Endothelial cell of umbilical vein (primary cell): ENCODE data around the gene SSBP3. TPM values are rescaled to one million over a fixed set of nuclear protein-coding genes. Genes with fewer than 3 reads are reported as not detected.

ENCODE experiments used
- BruUV-seq: library from RNA; stranded (reverse); fragments of 400-500 nt; replicated peaks from 2 replicates; lab custom pipeline; 2021; lab: Mats Ljungman, UMichigan
- CTCF ChIA-PET: fragments of 300-600, 350-600 bp; sonication (Branson Sonifier 250); formaldehyde crosslinking; loops from one replicate; lab custom pipeline; 2021; ENCODE audit warnings: antibody characterized with exemption, inconsistent platforms; lab: Charles Lee
- POLR2A ChIA-PET: fragments of 300-600, 350-600 bp; sonication (Branson Sonifier 250); formaldehyde crosslinking; loops from one replicate; lab custom pipeline; 2021; ENCODE audit warnings: antibody characterized with exemption, inconsistent platforms; lab: Charles Lee
- DNase-seq: peaks from one replicate; pipeline ENCODE4 v3.0.0-alpha.2; 2011; ENCODE audit warnings: low read depth, low spot score
- FAIRE-seq: peaks from 2 replicates; lab custom pipeline; 2011; peaks lifted over from hg19 to GRCh38; lab: Jason Lieb, UNC
- H2AFZ ChIP-seq: 2 replicates; pipeline ENCODE4 v1.6.0; 2012; ENCODE audit warnings: low read depth, low read length, control low read depth, inconsistent platforms
- H3K27ac ChIP-seq: 2 replicates; pipeline ENCODE4 v1.5.1; 2011; ENCODE audit warnings: low read depth, mild to moderate bottlenecking, control low read depth, low read length, moderate library complexity; ENCODE audit not compliant: insufficient read depth
- H3K27me3 ChIP-seq, 2 experiments: 2 replicates each; pipeline versions ENCODE4 v1.6.0 to v1.6.1; 2011; ENCODE audit warnings: low read length in 2 of 2, mixed read lengths in 1 of 2; ENCODE audit not compliant: control insufficient read depth in 2 of 2, insufficient read depth in 2 of 2
- H3K36me3 ChIP-seq, 2 experiments: 2 replicates in 1 of 2; 3 replicates in 1 of 2; pipeline ENCODE4 v1.5.1; 2011; ENCODE audit warnings: low read length in 2 of 2, mild to moderate bottlenecking in 1 of 2, moderate library complexity in 1 of 2; ENCODE audit not compliant: control insufficient read depth in 2 of 2, insufficient read depth in 2 of 2; ENCODE audit errors: extremely low read depth in 1 of 2
- H3K4me1 ChIP-seq: 3 replicates; pipeline ENCODE4 v1.5.1; 2011; ENCODE audit warnings: mild to moderate bottlenecking, low read length; ENCODE audit not compliant: control insufficient read depth, insufficient read depth; ENCODE audit errors: extremely low read depth
- H3K4me2 ChIP-seq: 2 replicates; pipeline ENCODE4 v1.6.1; 2011; ENCODE audit warnings: low read length, control low read depth, mixed read lengths; ENCODE audit not compliant: insufficient read depth
- H3K4me3 ChIP-seq, 3 experiments: fragments of 200-600 bp in 1 of 3; sonication (generic), shearing (Covaris generic) in 1 of 3; replicated peaks in 1 of 3; 2 replicates each; pipeline ENCODE4 v1.5.1; 2011 to 2016; ENCODE audit warnings: control low read depth in 3 of 3, low read length in 3 of 3, mild to moderate bottlenecking in 2 of 3, inconsistent platforms in 1 of 3, low read depth in 1 of 3, moderate library complexity in 1 of 3; ENCODE audit not compliant: insufficient read depth in 1 of 3
- H3K79me2 ChIP-seq: 2 replicates; pipeline ENCODE4 v1.6.0; 2012; ENCODE audit warnings: low read length, inconsistent platforms; ENCODE audit not compliant: control insufficient read depth, insufficient read depth
- H3K9ac ChIP-seq: replicated peaks from 2 replicates; pipeline ENCODE3; 2011; ENCODE audit warnings: low read length, control low read depth; ENCODE audit not compliant: insufficient read depth; ENCODE audit errors: extremely low read depth
- H3K9me1 ChIP-seq: replicated peaks from 3 replicates; pipeline ENCODE4 v1.6.0; 2011; ENCODE audit warnings: mild to moderate bottlenecking, low read length; ENCODE audit not compliant: control insufficient read depth, insufficient read depth; ENCODE audit errors: extremely low read depth
- H3K9me3 ChIP-seq: replicated peaks from 2 replicates; pipeline ENCODE4 v1.5.1; 2012; ENCODE audit warnings: low read length, inconsistent platforms; ENCODE audit not compliant: control insufficient read depth, insufficient read depth
- H4K20me1 ChIP-seq: replicated peaks from 2 replicates; pipeline ENCODE3; 2011; ENCODE audit warnings: mild to moderate bottlenecking, low read length; ENCODE audit not compliant: control insufficient read depth, insufficient read depth; ENCODE audit errors: extremely low read depth
- EZH2 ChIP-seq: IDR thresholded peaks from 2 replicates; pipeline ENCODE4 v1.6.1; 2012; ENCODE audit warnings: borderline replicate concordance, low read depth, mild to moderate bottlenecking, moderate library complexity, low read length, inconsistent platforms; ENCODE audit not compliant: severe bottlenecking
- FOS ChIP-seq: IDR thresholded peaks from 2 replicates; pipeline ENCODE4 v1.6.1; 2011; ENCODE audit warnings: mild to moderate bottlenecking, low read length, moderate library complexity, borderline replicate concordance; ENCODE audit not compliant: insufficient read depth
- GATA2 ChIP-seq: IDR thresholded peaks from 2 replicates; pipeline ENCODE4 v1.7.0; 2011; ENCODE audit warnings: low read depth, mild to moderate bottlenecking, moderate library complexity, mixed read lengths, low read length; ENCODE audit not compliant: insufficient read length, insufficient read depth
- JUN ChIP-seq: IDR thresholded peaks from 2 replicates; pipeline ENCODE4 v1.6.1; 2011; ENCODE audit warnings: borderline replicate concordance, low read depth; ENCODE audit not compliant: insufficient read length, insufficient read depth
- MYC ChIP-seq: IDR thresholded peaks from one replicate; pipeline ENCODE4 v1.6.1; 2011; ENCODE audit warnings: mild to moderate bottlenecking, low read depth, low read length
- POLR2A ChIP-seq: IDR thresholded peaks from 2 replicates; pipeline ENCODE4 v1.6.1; 2012; ENCODE audit warnings: low read depth, mild to moderate bottlenecking, control low read depth, low read length
- POLR2AphosphoS5 ChIP-seq: IDR thresholded peaks from 2 replicates; pipeline ENCODE4 v1.6.1; 2012; ENCODE audit warnings: low read depth, mild to moderate bottlenecking, control low read depth, low read length, moderate library complexity; ENCODE audit not compliant: insufficient read depth
- dilution Hi-C: fragments of 300-500 bp; cut with MboI; formaldehyde crosslinking; loops from one replicate; pipeline ENCODE4 v1.15.0; 2019; ENCODE audit warnings: low sequenced_read_pairs; ENCODE audit not compliant: extremely low pct_ligation_motif_present
- intact Hi-C: fragments of 100-400 bp; cut with micrococcal nuclease; formaldehyde crosslinking; loops from one replicate; pipeline ENCODE4 v1.10.0; 2022
- polyA plus RNA-seq, 4 experiments: library from polyadenylated mRNA; depleted of rRNA in 3 of 4; stranded (reverse) in 3 of 4; unstranded in 1 of 4; fragments of >200 nt; gene quantifications; 2 replicates each; pipeline versions ENCODE4 v1.2.1 to v1.2.3, GENCODE V29; 2011 to 2012; ENCODE audit warnings: missing spikeins in 1 of 4
- total RNA-seq: library from RNA; stranded (reverse); gene quantifications from 2 replicates; pipeline ENCODE4 v1.2.3, GENCODE V29; 2021
- TF ChIP-seq, protein P1 (sequence below), 2 donors: IDR thresholded peaks; 1 replicate in 1 of 2; 2 replicates in 1 of 2; pipeline ENCODE4 v1.5.1; 2011; ENCODE audit warnings: low read length in 2 of 2, mild to moderate bottlenecking in 2 of 2, moderate library complexity in 2 of 2, control low read depth in 1 of 2, inconsistent platforms in 1 of 2, low read depth in 1 of 2; ENCODE audit not compliant: insufficient read depth in 1 of 2; ENCODE audit errors: extremely low read depth in 1 of 2
- TF ChIP-seq, protein P2 (sequence below): IDR thresholded peaks from 2 replicates; pipeline ENCODE4 v1.6.1; 2011; ENCODE audit not compliant: insufficient read depth, insufficient read length

SSBP3 gene
- total and polyA plus RNA-seq, 2 donors (not counting 3 experiments of a cell fraction or from before 2014, with no cell fraction given) = 44.9 to 59.4 TPM

DNA sequence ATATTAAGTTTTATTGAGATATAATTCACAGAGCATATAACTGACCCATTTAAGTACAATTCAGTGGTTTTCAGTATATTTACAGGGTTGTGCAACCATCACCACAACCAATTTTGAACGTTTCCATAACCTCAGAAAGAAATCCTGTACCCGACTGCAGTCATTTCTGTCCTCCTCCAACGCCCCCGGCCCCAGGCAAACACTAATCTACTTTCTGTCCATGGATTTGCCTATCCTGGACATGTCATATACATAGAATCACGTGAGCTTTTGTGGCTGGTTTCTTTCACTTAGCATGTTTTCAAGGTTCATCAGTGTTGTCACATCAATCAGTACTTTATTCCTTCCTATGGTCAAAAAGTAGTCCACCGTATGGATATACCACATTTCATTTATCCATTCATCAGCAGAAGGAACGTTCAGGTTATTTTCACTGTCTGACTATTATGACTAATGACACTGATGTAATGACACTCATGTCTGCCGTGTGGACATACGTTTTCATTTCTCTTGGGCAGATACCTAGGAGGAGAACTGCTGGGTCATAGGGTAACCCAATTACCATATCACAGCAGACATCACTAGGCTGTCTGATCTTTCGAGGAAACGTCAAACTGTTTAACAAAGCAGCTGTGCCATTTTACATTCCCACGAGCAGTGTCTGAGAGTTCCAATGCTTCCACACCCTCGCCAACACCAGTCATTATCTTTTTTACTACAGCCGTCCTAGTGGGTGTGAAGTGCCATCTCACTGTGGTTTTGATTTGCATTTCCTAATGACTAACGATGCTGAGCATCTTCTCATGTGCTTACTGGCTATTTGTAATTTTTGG is 175.5 kb downstream of the SSBP3 start:
- no TSS peak for BruUV-seq
- CTCF ChIA-PET = interaction anchor here (2.1 kb wide), 1 partner anchor 11 kb away, joined by 8 read pairs; no protein-coding TSS in a partner anchor

More for the DNA sequence above, 175.5 kb downstream of the SSBP3 start:
- Histone ChIP-seq H3K4me3 (no peak overlapping the region), H2AFZ (no peak overlapping the region), H4K20me1 (no peaks in the 10 kb centered on the region), H3K9me3 (no peaks in the 10 kb centered on the region), H3K4me1 (no peaks in the 10 kb centered on the region), H3K36me3 (peaks cover 0 to 8% of the 10 kb centered on the region in 2 experiments), H3K4me2 (no peak overlapping the region), H3K9me1 (no peaks in the 10 kb centered on the region), H3K9ac (no peak overlapping the region), H3K79me2 (no peaks in the 10 kb centered on the region), H3K27ac (no peak overlapping the region), H3K27me3 (no peaks in the 10 kb centered on the region)
- POLR2A ChIA-PET = no interaction called here
- dilution Hi-C loops (no loop called here), intact Hi-C loops (no loop called here)
- DNase-seq (no peak), FAIRE-seq (peak; percentile 31)
- TF ChIP-seq, protein P1, sequence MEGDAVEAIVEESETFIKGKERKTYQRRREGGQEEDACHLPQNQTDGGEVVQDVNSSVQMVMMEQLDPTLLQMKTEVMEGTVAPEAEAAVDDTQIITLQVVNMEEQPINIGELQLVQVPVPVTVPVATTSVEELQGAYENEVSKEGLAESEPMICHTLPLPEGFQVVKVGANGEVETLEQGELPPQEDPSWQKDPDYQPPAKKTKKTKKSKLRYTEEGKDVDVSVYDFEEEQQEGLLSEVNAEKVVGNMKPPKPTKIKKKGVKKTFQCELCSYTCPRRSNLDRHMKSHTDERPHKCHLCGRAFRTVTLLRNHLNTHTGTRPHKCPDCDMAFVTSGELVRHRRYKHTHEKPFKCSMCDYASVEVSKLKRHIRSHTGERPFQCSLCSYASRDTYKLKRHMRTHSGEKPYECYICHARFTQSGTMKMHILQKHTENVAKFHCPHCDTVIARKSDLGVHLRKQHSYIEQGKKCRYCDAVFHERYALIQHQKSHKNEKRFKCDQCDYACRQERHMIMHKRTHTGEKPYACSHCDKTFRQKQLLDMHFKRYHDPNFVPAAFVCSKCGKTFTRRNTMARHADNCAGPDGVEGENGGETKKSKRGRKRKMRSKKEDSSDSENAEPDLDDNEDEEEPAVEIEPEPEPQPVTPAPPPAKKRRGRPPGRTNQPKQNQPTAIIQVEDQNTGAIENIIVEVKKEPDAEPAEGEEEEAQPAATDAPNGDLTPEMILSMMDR (IDR thresholded peaks at IDR 0.05; ENCODE audit: extremely low read depth in 1 of 2, insufficient read depth in 1 of 2, low read depth in 1 of 2, low read length in 2 of 2) = no peak
- no peak for TF ChIP-seq EZH2
- no peak for TF ChIP-seq GATA2
- TF ChIP-seq JUN = no peak
- TF ChIP-seq POLR2AphosphoS5 = no peak
- no peak for TF ChIP-seq MYC
- TF ChIP-seq POLR2A = no peak
- TF ChIP-seq, protein P2, sequence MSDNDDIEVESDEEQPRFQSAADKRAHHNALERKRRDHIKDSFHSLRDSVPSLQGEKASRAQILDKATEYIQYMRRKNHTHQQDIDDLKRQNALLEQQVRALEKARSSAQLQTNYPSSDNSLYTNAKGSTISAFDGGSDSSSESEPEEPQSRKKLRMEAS = no peak
- TF ChIP-seq FOS = no peak
